Activated CD8-positive, alpha-beta memory T cell treated with anti-CD3 and anti-CD28 coated beads for 24 hours (primary cell): ENCODE data around the gene LY6G5B.
A peak's percentile ranks its signal among the peaks of the same experiment; 100 is the strongest.

Experiments used
- DNase-seq: peaks from one replicate; pipeline ENCODE4 v3.0.0-alpha.2; 2020

LY6G5B gene

DNA sequence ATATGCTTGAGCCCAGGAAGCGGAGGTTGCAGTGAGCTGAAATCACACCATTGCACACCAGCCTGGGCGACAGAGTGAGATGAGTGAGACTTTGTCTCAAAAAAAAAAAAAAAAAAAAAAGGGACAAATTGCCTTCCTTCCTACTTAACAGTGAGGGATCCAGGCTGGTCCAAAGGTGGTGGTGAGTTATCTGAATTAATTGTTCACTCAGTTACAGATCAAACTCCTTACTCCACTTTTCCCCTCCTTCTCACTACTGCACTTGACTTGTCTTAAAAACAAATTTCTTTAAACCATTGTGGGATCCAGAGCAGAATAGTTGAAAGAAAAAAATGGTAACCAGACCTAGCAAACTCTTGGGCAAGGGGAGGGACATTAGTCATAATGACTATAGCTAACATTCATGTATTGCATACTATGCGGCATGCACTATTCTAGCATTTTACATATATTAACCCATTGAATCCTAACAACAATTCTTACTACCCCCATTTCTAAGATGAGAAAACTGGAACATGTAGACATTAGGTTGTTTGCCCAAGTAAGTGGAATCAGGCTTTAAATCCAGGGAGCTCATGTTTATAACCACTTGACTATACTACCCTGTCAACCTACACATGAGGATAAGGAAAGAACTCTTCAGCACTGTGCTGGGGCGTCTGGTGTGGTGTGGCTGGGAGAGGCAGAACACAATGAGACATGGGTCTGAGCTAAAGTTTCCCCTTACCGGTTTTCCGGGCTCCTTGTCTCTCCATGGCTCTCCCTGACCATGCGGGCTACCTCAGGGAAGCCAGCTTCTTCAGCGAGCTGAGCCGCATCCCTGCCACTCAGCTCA is 6.4 kb upstream of the LY6G5B start:
- DNase-seq = no peak

DNA sequence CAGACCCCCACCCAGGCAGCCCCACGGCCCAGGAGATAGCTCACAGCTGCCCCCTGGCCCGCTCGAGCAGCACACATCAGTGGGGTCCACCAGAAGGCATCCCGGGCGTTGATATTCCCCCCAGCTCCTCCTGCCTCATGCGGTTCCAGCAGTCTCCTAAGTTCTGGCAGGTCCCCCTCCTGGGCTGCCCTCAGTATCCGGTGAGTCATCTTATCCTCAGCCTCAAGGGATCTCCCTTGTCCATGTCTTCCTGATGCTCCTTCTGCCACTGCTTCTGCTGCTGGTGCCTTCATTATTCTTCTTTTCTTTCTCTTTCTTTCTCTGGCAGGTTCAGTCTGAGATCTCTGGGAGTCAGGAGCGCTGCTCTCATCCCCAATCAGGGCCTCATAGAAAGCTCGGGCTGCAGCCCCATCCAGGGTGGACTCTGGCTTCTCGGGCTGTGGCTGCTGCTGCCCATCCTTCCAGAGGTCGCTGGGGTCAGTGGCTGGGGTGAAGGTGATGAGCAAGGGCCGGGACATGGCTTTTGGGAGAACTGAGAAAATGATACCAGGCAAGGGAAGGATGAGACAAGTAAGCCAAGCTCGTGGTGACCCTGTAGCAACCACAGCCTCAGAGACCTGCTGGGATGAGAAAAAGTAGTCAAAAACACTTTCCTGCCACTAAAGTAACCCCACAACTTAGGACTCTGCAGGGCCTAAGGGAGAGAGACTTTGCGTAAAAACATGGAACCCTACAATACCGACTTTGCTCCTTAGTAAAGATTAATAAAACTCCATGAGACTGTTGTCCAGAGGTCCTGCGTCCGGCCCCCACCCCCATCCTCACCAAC is 5.6 kb upstream of the LY6G5B start:
- no peak for DNase-seq

DNA sequence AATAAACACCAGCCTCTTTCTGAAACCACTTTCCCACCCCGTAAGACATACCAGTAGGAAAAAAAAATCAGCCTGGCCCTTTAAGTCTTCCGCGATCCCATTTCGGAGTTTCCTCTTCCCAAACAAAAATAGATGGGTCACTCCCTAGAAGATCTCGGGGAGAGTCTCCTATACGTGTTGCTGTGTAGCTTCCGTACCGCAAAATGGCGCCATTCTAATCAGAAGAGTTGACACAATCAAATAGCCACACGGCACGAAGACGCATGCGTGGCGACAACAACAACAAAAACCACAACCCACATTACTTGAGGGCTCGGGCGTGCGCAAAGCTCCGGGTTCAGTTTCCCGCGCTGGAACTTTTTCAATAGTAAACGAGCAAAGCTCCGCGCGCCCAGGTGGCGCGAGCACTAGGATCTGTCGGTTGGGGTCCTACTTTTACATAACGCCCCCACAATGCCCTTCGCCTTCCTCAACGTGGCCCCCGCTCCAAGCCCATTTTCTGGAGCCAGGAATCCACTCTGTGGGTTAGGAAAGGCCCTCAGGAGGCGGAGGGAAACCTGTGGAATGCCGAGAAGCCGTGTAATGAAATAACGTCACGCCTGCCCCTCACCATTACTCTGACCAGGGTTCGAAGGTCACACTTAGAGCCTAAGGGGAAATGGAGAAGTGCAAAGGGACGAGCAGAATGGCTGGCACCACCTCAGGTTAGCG is 4.8 kb upstream of the LY6G5B start, which contains the start of gene GPANK1:
GPANK1 (minus strand) TSS at position 208 of the 711 bp plus-strand sequence. CDS start 519 bp downstream, outside the sequence.
- DNase-seq = peak; percentile 90

DNA sequence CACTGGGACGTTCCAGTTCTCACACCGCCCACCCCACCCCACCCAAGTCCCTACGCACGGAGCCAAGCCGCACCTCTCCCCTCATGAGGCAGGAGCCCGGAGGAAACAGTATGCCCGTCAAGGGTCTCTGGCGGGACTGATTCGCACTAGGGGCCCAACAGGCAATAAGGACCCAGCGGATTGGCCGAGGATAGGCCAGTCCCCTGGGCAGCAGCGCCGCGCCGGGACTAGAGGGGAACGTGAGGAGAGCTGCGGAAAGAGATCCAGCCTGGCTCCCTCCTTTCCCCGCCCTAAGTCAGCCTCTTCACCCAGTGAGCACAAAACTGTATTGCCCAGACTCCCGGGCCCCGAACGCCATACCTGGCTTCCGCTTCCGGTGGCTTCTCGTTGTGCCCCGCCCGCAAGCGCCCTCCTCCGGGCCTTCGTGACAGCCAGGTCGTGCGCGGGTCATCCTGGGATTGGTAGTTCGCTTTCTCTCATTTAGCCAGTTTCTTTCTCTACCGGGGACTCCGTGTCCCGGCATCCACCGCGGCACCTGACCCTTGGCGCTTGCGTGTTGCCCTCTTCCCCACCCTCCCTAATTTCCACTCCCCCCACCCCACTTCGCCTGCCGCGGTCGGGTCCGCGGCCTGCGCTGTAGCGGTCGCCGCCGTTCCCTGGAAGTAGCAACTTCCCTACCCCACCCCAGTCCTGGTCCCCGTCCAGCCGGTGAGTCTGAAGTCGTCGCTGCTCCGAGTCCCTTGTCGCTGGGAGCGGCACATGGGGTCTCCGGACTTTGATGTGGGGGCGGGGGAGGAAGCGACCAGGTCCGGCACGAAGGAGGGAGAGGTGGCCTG is 4.1 kb upstream of the LY6G5B start, which contains the start of gene CSNK2B:
CSNK2B (plus strand) TSS at position 580 of the 836 bp plus-strand sequence. CDS start 752 bp downstream, outside the sequence.
- peak; percentile 98 for DNase-seq

DNA sequence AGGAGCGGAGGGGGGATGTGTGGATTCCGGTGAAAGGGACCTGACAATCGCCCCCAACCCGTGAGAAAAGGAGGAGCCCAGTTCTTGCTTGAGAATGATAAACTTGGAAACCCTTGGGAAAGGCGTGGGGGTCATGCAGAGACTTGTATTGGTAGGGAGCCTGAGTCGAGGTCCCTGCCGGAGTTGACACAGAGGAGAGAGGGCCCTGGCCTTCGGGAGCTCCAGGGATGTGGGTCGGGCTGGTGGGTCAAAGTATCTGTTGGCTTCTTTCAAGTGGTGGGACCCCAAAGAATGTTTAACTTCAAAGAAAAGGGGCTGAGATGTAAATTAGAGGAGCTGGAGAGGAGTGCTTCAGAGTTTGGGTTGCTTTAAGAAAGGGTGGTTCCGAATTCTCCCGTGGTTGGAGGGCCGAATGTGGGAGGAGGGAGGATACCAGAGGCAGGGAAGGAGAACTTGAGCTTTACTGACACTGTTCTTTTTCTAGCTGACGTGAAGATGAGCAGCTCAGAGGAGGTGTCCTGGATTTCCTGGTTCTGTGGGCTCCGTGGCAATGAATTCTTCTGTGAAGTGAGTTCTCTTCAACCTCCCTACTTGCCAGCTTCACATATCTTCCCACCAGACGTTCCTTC is 3.3 kb upstream of the LY6G5B start:
- DNase-seq = no peak

DNA sequence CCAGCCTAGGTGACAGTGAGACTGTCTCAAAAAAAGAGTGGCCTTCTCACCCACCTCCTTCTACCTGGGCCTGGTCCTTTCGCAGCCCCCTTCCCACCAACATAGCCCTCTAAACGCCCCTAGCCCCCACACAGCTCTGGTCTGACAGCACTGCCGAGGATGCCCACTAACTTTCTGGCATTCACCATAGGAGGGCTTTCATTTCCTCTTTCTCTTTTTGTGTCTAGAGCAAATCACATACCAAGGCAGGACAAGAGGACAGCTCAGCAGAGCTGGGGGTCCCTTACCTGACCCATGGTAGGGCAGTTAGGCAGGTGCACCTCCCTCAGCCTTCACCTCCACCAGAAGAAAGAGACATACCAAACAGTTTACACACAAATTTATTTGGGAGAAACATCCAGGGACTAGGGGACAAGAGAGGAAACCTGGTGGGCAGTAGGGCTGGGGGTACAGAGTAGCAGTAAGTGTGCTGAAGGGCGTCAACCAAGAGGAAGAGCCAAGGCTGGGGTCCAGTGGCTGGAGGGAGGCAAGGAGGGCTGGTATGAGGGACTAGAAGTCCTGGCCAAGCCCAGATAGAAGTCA is 6.6 kb downstream of the LY6G5B start:
- DNase-seq = no peak

DNA sequence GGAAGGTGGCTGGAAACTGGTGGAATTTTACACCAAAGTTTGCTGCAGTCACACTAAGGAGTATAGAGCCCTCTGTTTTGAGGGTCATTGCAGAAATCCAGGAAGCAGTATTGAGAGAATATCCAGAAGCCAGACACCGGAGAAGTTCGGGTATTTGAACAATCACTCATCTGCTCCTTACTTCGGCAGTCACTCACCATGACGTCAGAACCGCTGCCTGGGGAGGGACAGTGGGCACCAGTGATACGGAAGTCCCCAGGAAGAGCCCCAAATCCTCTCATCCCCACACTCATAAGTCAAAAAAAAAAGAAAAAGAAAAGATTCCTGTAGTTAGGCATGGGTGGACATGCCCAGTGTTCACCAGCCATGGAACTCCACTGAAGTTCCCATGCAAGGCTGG is 7.1 kb downstream of the LY6G5B start:
- DNase-seq = no peak

DNA sequence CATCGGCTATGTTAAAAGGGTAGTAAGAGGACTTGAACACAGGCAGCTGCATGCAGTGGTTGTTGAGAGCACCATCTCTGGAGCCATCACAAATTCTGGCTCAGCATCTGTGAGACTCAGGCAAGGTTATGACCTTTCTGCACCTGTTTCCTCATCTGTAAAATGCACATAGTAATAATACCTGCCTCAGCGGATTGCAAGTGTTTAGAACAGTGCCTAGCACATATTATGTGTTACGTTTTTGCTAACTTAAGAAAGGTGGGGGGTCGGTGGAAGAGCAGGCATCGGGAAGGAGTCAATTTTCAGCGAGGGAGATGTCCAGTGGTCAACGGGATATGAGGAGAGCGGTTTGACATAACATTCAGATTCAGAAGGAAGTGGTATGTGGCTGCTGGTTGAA is 8.2 kb downstream of the LY6G5B start:
- no peak for DNase-seq

DNA sequence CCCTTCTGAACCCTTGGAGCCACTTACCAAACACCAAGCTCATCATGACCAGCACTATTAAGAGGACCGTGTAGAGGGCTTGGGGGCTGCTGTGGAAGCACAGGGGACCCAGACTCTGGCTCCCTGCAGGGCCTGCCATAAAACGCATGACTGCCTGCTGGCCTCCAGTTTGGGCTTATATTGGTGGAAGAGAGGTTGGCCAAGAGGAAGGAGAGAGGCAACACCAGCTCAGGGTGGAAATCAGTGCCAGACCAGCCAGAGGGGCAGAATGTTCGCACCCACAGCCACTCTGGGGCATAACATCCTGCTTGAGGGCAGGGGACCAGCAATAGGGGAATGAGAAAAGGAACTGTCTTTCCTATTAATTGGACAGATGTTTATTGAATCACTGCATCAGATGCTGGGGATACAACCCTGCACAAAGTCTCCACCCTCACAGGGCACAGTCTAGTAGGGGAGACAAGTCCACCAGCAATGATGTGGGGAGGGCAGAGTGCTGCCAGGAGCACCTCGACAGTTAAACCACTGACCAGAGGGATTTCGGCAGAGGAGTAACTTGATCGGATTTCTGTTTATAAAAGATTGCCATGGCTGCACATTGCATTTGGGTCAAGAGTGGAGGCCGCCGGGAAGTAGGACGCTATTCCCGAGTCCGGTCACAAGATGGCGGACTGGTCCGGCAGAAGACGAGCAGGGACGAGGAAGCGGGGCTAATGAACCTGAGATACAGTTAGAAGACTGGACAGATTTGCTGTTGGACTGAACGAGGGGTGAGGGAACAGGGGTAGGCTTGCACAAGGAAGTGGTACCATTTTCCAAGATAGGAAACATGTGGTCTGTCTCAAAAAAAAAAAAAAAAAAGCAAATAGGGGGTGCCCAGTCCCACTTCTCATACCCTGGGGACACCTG is 10.7 kb downstream of the LY6G5B start, which contains the start of gene LY6G5C:
LY6G5C (minus strand) TSS at position 842 of the 909 bp plus-strand sequence; CDS start at position 148, 694 bp downstream.
- peak; percentile 83 for DNase-seq

DNA sequence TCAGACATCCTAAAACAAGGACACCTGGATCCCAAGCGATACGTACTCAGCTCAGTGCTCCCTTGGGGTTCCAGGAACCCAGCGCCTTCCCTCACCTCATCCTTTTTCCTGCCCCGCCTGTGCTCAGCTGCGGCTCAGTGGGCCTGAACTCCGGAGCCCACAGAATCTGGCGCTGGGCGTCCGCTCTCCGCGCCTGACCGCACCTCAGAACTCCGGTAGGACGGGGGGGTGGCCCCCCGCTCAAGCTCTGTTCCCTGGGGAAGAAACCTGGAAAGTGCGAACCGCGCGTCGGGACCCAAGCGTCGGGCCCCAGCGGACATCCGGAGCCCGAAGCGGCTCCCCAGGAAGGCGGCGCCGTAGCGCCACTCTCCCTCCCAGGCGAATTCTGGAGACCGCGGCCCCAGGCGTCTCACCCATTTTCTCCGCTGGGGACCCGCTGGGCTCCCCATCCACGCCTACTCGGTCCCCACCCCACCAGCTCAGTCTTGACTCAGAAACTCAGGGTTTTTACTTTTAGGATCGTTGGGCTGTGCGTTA is 11.4 kb downstream of the LY6G5B start:
- peak; percentile 75 for DNase-seq

DNA sequence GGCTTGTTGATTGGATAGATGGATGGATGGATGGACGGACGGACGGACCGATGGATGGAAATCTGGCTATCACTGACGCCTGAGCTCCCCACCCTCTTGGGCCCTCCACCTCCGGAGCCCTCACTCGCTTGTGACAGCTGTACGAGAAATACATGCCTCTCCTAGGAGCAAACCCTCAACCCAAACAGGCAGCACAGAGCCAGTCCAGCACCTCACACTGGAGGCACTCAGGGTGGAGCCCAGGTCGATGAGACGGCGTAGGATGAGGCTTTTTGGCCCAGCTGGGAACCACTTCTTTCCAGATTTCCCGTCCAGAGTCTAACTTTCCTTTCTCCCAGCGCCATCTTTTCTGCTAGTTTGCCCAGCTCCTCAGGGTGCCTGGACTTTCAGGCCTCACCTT is 13.8 kb downstream of the LY6G5B start:
- no peak for DNase-seq

DNA sequence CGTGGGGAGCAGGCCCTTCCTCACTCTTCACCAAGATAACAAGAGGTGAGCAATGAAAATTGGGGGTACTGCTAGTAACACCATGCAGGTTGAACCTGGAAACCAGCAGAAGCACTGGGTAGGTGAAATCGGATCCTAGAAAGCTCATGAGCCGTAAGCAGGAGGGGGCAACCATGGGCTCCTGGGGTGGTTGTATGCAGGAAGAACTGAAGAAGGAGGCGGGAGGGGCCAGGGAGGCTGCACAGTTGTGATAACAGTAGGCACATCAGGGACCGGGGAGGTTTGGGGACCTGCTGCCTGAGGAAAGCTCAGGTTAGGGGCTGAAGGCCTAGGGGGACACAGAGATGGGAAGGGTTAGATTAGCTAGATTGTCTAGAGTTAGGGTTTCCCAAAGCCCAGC is 16.7 kb downstream of the LY6G5B start:
- DNase-seq = no peak

DNA sequence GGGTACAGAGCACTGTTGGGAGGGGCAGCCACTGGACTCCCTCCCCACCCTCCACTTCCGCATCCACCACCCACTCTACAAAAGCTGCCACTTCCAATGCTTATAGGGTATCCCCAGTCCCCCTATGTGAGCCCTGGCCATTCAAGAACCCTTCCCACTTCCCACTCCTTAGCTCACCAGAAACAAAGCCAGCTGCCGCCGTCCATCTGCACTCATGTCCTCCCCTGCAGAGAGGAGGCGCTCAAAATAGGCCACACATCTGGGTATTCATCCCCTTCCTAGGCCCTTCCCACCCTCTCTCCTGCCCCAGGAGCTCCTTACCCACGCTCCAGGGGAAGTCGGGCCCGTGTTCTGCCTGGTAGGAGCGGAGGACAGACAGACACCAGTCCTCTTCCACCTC is 17.5 kb downstream of the LY6G5B start:
- no peak for DNase-seq

DNA sequence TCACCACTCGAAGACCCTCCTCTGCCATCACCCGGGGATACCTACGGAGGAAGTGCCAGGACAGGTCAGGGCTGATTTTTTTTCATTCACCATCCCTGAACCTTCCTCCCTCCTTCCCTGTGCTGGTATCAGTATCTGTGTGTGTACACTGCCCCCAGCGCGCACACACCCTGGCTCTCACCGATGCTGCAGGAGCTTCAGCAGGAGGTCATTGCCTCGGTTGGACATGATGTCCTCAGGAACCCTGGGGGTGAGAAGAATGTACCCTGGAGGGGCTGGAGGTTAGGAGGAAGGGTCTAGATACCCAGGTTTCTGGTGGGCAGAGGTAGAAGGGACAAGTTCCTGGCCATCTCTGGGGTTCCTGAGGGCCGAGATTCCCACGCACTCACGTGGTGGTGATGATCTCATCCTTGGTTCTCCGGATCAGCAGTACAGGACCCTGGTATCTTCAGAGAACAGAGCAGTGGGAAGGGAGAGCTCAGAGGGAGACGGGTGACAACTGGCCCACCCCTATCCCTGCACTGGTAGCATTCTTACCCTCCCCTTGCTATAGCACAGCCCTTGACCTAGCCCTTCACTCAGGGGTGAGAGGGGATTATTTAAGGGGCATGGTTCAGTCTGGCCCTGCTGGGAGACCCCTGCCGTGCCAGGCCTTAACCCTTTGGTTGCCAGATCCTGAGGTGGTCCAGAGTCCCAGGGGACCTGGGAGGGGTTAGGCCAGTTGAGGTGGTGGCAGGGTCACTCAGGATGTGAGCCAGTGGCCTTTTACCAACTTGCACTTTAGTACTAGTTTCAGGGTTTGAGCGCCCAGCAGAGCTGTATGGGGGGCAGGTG is 18.3 kb downstream of the LY6G5B start:
- no peak for DNase-seq

DNA sequence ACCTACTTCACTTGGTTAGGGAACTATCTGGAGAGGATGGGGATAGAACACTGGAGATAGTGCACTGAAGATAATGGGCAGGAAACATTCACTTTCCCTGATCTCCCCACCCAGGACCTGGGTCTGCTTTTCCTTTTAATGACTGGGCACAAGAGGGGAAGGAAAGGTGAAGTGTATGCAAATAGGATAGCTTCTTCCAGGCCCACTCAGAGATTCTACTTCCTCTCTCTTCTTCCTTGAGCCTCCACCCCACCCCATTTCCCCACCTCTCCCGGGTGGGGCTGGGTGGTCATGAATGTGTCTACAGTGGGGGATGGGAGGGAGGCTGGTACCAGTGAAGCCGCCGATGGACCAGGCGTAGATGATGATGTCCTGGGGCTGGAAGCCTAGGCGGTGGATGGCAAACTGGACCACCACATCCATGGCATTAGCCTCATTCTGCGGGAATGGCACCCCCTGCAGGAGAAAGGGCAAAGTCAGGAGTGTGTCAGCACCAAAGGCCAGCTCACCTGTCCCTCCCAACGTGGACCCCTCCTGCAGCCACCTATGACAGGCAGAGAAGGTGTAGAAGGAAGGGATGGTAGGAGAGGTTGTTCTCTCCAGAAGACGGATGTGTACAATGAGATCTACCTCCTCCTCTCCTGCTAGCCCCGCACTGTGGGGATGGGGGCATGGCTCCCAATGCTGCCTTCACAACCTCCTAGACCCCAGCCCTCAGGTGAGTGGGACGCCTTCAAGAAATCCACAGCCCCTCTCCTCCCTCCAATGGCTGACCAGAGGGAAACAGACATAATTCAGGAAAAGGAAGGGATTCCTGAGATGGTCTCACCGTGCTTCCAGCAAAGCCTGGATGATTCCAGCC is 19.7 kb downstream of the LY6G5B start:
- no peak for DNase-seq

DNA sequence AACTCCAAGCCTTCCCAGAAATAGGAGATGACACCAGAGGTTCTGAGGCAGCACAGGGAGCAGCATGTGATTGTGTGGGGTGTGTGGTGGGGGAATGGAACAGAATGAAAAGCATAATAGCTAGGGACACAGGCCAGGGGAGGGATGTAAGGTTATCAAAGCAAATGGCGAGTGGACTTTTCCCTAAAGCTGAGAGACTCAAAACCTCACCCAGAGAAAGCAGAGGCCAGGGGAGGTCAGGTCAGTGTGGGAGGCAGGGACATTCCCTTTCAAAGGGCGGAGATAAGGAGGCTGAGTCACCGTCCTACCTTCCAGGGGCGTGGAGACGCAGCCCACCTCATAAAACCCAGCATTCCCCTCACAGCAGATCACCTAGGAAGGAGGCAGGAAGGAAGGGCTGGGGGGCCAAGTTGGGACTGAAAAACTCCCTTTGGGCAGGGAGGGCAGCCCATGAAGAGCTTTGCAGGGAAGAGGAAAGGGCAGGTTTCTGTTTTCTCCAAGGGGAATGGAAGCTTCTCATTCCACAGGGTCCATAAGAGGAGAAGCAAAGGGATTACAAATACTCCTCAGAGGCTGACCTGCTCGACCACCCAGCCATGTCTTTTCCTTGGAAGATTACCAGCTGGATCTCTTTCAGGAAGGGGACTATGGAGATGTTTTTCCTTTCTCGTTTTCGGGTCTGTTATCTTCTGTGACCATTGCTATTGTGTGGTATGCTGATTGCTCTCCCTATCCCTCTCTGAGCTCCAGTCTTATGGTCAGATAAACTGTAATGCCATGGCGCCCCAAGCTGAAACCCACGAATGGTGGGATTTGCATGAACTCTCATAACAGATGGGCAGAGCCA is 20.7 kb downstream of the LY6G5B start:
- DNase-seq = no peak

DNA sequence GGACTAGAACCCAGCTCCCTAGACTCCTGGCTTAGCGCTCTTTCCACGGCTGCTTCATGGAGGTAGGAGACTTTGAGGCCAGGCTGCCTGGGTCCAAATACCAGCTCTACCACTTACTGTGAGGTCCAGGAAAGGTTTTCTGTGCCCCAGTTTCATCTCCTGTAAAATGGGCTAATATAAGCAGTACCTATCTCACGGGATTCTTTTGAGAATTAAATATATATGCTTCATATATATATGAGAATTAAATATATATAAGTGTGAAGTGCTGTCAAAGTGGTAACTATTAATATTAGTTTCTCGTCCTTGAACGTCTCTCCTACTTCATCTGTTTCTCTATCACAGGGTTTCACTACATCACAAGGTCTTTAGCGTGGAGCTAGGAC is 21.3 kb downstream of the LY6G5B start:
- no peak for DNase-seq
